ENCODE data around the gene KDM7A.
"Not testable (repeated sequence)": the region's sequence is repeated elsewhere in the genome, so short reads cannot be mapped to it uniquely, and the experiment has no call there.

KDM7A gene

DNA sequence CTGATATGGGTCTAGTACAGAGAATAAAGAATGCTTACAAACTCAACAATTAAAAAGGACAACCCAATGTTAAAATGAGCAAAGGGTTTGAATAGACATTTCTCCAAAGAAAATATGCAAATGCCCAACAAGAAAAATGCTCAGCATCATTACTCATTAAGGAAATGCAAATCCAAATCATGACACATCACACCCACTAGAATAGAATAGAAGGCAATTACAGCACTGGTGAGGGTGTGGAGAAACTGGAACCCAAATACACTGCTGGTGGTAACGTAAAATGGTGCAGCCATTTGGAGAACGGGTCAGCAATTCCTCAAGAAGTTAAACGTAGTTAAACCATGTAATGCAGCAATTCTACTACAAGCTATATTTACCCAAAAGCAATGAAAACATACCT lies 53.8 kb downstream of the KDM7A start:
- no peak overlapping the region for H3K4me2 ChIP-seq (ENCODE audit: insufficient read depth, low read length)
- no peak overlapping the region for H3K4me3 ChIP-seq (ENCODE audit: low read depth in 1 of 2, low read length in 2 of 2)
- DNase-seq (no peak), ATAC-seq (ENCODE audit: insufficient read depth, low read depth) (no peak)
- no peaks in the 10 kb centered on the region for H3K27me3 ChIP-seq (ENCODE audit: insufficient read depth, low read length, poor library complexity)
- no peaks in the 10 kb centered on the region for H4K20me1 ChIP-seq (ENCODE audit: insufficient read depth, low read length)
- no peaks in the 10 kb centered on the region for H3K79me2 ChIP-seq (ENCODE audit: insufficient read depth, low read length)
- no peaks in the 10 kb centered on the region for H3K4me1 ChIP-seq (ENCODE audit: insufficient read depth, low read length)
- no peak overlapping the region for H3K9ac ChIP-seq (ENCODE audit: low read depth, low read length)
- TF ChIP-seq EZH2 (IDR thresholded peaks at IDR 0.05; ENCODE audit: borderline replicate concordance, low read depth, low read length, severe bottlenecking) (no peak), CTCF (IDR thresholded peaks at IDR 0.05; ENCODE audit: borderline replicate concordance, extremely low read depth, low read length, poor library complexity, severe bottlenecking) (no peak)
- H3K9me3 ChIP-seq (ENCODE audit: insufficient read depth, low read length, severe bottlenecking) = no peaks in the 10 kb centered on the region
- no peak overlapping the region for H2AFZ ChIP-seq (ENCODE audit: low read depth, low read length)
- H3K27ac ChIP-seq (ENCODE audit: low read length) = no peak overlapping the region
- H3K36me3 ChIP-seq (ENCODE audit: insufficient read depth, low read length) = peaks cover 10% of the 10 kb centered on the region

- Histone ChIP-seq H3K79me2 (ENCODE audit: insufficient read depth, low read length) (no peaks in the 10 kb centered on the region), H3K27me3 (ENCODE audit: insufficient read depth, low read length, poor library complexity) (no peaks in the 10 kb centered on the region), H3K4me2 (ENCODE audit: insufficient read depth, low read length) (no peak overlapping the region), H3K4me3 (ENCODE audit: low read depth in 1 of 2, low read length in 2 of 2) (no peak overlapping the region), H2AFZ (ENCODE audit: low read depth, low read length) (no peak overlapping the region), H3K9ac (ENCODE audit: low read depth, low read length) (no peak overlapping the region), H3K4me1 (ENCODE audit: insufficient read depth, low read length) (no peaks in the 10 kb centered on the region), H3K9me3 (ENCODE audit: insufficient read depth, low read length, severe bottlenecking) (no peaks in the 10 kb centered on the region), H3K36me3 (ENCODE audit: insufficient read depth, low read length) (peaks cover 15% of the 10 kb centered on the region), H4K20me1 (ENCODE audit: insufficient read depth, low read length) (no peaks in the 10 kb centered on the region), H3K27ac (ENCODE audit: low read length) (no peak overlapping the region)
- ATAC-seq (ENCODE audit: insufficient read depth, low read depth) (no peak), DNase-seq (no peak)
- TF ChIP-seq CTCF (IDR thresholded peaks at IDR 0.05; ENCODE audit: borderline replicate concordance, extremely low read depth, low read length, poor library complexity, severe bottlenecking) (no peak), EZH2 (IDR thresholded peaks at IDR 0.05; ENCODE audit: borderline replicate concordance, low read depth, low read length, severe bottlenecking) (no peak)
These were observed 55.5 kb downstream of the KDM7A start for GRCh38 chr7:140121326-140121725.

GRCh38 chr7:140114817-140115216 lies 62.0 kb downstream of the KDM7A start:
- H3K4me3 ChIP-seq (ENCODE audit: low read depth in 1 of 2, low read length in 2 of 2); H3K27ac ChIP-seq (ENCODE audit: low read length); H3K9me3 ChIP-seq (ENCODE audit: insufficient read depth, low read length, severe bottlenecking); H3K27me3 ChIP-seq (ENCODE audit: insufficient read depth, low read length, poor library complexity); ATAC-seq (ENCODE audit: insufficient read depth, low read depth); H3K79me2 ChIP-seq (ENCODE audit: insufficient read depth, low read length); H2AFZ ChIP-seq (ENCODE audit: low read depth, low read length); H3K9ac ChIP-seq (ENCODE audit: low read depth, low read length); H3K4me1 ChIP-seq (ENCODE audit: insufficient read depth, low read length); DNase-seq; H4K20me1 ChIP-seq (ENCODE audit: insufficient read depth, low read length); H3K4me2 ChIP-seq (ENCODE audit: insufficient read depth, low read length): not testable (repeated sequence)
- H3K36me3 ChIP-seq (ENCODE audit: insufficient read depth, low read length) = peaks cover 25% of the 10 kb centered on the region

GRCh38 chr7:140108777-140109176 lies 68.0 kb downstream of the KDM7A start:
- not testable (repeated sequence) for H3K9ac ChIP-seq (ENCODE audit: low read depth, low read length); H4K20me1 ChIP-seq (ENCODE audit: insufficient read depth, low read length); ATAC-seq (ENCODE audit: insufficient read depth, low read depth); H3K79me2 ChIP-seq (ENCODE audit: insufficient read depth, low read length); H3K27me3 ChIP-seq (ENCODE audit: insufficient read depth, low read length, poor library complexity); H3K4me2 ChIP-seq (ENCODE audit: insufficient read depth, low read length); DNase-seq; H3K4me1 ChIP-seq (ENCODE audit: insufficient read depth, low read length); H2AFZ ChIP-seq (ENCODE audit: low read depth, low read length); H3K9me3 ChIP-seq (ENCODE audit: insufficient read depth, low read length, severe bottlenecking); H3K4me3 ChIP-seq (ENCODE audit: low read depth in 1 of 2, low read length in 2 of 2); H3K27ac ChIP-seq (ENCODE audit: low read length)
- peaks cover 21% of the 10 kb centered on the region for H3K36me3 ChIP-seq (ENCODE audit: insufficient read depth, low read length)

All from DND-41 (cell line).